Left hindlimb (tissue), 1 donor: ENCODE results near the gene PPP1R16B.

Experiments used
- DNase-seq: peaks from one replicate; pipeline ENCODE4 v3.0.0-alpha.2; 2018

The PPP1R16B gene

GRCh38 chr20:38828514-38829295 lies 23.2 kb downstream of the PPP1R16B start:
- no peak for DNase-seq

GRCh38 chr20:38829296-38829875 lies 23.9 kb downstream of the PPP1R16B start:
- DNase-seq: no peak

GRCh38 chr20:38830356-38830755 lies 24.9 kb downstream of the PPP1R16B start:
- DNase-seq: no peak

GRCh38 chr20:38831049-38831691 lies 25.7 kb downstream of the PPP1R16B start:
- no peak for DNase-seq

- no peak for DNase-seq
Measured at GRCh38 chr20:38831995-38832620, 26.6 kb downstream of the PPP1R16B start.

- no peak for DNase-seq
Measured at GRCh38 chr20:38833154-38833856, 27.8 kb downstream of the PPP1R16B start.

GRCh38 chr20:38833857-38834164 lies 28.3 kb downstream of the PPP1R16B start:
- DNase-seq: no peak

GRCh38 chr20:38834868-38835267 lies 29.4 kb downstream of the PPP1R16B start:
- DNase-seq: no peak

GRCh38 chr20:38835792-38836191 lies 30.3 kb downstream of the PPP1R16B start:
- no peak for DNase-seq

- DNase-seq: no peak
Measured at GRCh38 chr20:38836991-38837390, 31.5 kb downstream of the PPP1R16B start.

GRCh38 chr20:38838326-38838725 lies 32.8 kb downstream of the PPP1R16B start:
- no peak for DNase-seq

GRCh38 chr20:38839563-38839962 lies 34.1 kb downstream of the PPP1R16B start:
- no peak for DNase-seq

GRCh38 chr20:38840053-38840893 lies 34.8 kb downstream of the PPP1R16B start:
- no peak for DNase-seq

- no peak for DNase-seq
Measured at GRCh38 chr20:38840894-38841470, 35.5 kb downstream of the PPP1R16B start.

GRCh38 chr20:38841570-38841969 lies 36.1 kb downstream of the PPP1R16B start:
- no peak for DNase-seq

GRCh38 chr20:38842026-38842425 lies 36.5 kb downstream of the PPP1R16B start:
- no peak for DNase-seq

GRCh38 chr20:38842558-38842981 lies 37.1 kb downstream of the PPP1R16B start:
- no peak for DNase-seq

- no peak for DNase-seq
Measured at GRCh38 chr20:38843346-38843745, 37.8 kb downstream of the PPP1R16B start.

- no peak for DNase-seq
Measured at GRCh38 chr20:38844963-38845362, 39.5 kb downstream of the PPP1R16B start.

GRCh38 chr20:38847840-38848239 lies 42.3 kb downstream of the PPP1R16B start:
- no peak for DNase-seq

- DNase-seq: no peak
Measured at GRCh38 chr20:38853759-38854158, 48.3 kb downstream of the PPP1R16B start.

GRCh38 chr20:38854654-38855066 lies 49.2 kb downstream of the PPP1R16B start:
- DNase-seq: no peak
